ENCODE data around the gene FOXO3. TPM values are rescaled to one million over a fixed set of nuclear protein-coding genes. Genes with fewer than 3 reads are reported as not detected.

Gene FOXO3
- total RNA-seq, 2 experiments from 2014 or later = 7.4 to 9.0 TPM

DNA sequence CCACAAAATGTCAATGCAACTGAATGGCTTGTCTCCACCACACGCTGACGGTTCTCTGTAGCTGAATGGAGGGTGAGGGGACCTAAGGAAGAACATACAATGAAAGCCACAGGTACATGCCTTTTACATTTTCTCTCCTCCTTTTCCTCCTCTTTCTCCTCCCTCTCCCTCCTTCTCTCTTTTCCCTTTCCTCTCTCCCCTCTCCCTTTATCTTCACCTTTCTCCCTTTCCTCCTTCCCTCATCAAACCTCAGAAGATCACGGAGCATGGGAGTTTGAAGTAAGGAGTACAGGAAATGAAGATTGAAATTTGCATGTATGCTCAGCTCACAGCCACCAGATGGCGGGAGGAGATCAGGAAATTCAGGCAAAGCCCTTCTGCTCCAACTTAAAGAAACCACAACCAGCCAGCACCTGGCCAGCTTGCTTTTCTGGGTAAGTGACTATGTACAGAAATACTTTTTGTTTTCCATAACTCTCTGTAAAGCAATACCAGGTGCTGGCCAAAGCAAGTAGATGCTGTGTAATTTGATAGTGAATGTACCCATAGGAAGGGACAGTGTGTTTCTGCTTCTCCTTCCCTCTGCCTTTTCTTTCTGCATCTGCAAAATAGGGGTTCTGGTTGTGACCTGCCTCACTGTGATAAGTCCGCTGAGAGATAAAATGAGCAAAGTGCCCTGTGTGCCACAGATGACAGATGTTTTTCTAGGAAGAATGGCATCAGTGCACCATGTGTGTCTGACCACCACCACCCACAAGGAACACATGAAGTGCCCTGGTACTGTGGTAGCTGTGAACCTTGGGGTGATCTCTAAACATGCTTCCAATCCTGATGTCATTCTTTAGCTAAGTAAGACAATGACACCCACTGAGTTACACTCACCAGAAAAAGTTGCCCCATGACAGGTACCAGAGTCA is 18.6 kb upstream of the FOXO3 start:
- H3K27ac Mint-ChIP-seq = no peak overlapping the region
- H3K36me3 Mint-ChIP-seq (ENCODE audit: low read depth) = no peaks in the 10 kb centered on the region
- intact Hi-C loops (cut with DNase I, micrococcal nuclease) = loop anchor here (1.0 to 5.0 kb wide), 5 partner anchors 240 to 531 kb away; no protein-coding TSS in a partner anchor
- H3K4me1 Mint-ChIP-seq = peaks cover 7% of the 10 kb centered on the region
- no peaks in the 10 kb centered on the region for H3K9me3 Mint-ChIP-seq (ENCODE audit: low read depth)
- DNase-seq (peak; percentile 81), ATAC-seq (peak; percentile 79)
- CTCF ChIA-PET = interaction anchor here (0.5 to 9.1 kb wide), 38 partner anchors 8 to 983 kb away, joined by 3 to 106 read pairs (median 4); partner anchors contain the start of gene SESN1
- no peak overlapping the region for H3K4me3 Mint-ChIP-seq
- H3K27me3 Mint-ChIP-seq = no peaks in the 10 kb centered on the region
- POLR2A ChIA-PET = no interaction called here

DNA sequence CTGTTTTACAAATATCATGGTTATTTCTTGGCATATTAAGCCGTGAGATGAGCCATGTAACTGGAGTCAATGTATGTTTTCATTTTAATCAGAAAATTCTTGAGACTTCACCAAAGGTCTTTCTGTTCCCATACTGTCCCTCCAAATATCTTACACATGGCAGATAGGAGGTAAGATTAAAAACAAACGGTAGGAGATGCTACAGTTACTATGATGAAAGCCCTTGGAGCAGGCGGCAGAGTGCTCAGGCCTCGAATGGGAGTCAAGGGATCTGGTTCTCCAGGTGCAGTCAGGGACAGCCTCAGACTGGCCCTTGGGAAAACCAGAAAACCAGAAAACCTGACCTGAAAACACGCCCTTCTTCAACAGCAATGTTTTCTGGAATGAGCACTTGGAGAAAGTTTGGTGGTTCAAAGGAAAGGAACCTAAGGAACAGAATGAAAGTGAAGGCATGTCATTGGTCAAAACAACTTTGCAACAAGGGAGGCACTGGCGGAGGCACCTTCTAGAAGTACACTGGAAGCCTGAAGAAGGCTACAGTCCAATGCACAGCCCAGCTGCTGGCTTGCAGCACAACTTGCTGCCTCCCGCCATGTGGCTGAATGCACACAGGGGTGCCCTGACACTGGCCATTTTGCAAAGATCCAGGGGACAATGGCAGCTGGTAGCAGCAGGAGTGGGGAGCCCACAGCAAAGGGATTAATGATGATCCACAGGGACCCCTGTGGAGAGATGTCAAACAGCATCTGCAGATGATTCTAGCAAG is 17.4 kb upstream of the FOXO3 start:
- Mint-ChIP-seq H3K4me3 (no peak overlapping the region), H3K27ac (no peak overlapping the region), H3K9me3 (ENCODE audit: low read depth) (no peaks in the 10 kb centered on the region), H3K4me1 (peaks cover 7% of the 10 kb centered on the region), H3K36me3 (ENCODE audit: low read depth) (no peaks in the 10 kb centered on the region), H3K27me3 (no peaks in the 10 kb centered on the region)
- intact Hi-C loops (cut with DNase I, micrococcal nuclease) = loop anchor here in 1 of 2 experiments (5.0 kb wide), 1 partner anchor 464 kb away; no protein-coding TSS in a partner anchor
- CTCF ChIA-PET = interaction anchor here (0.6 to 9.1 kb wide), 11 partner anchors 167 to 530 kb away, joined by 3 to 106 read pairs (median 7); no protein-coding TSS in a partner anchor
- ATAC-seq = no peak
- DNase-seq = no peak
- POLR2A ChIA-PET = no interaction called here

DNA sequence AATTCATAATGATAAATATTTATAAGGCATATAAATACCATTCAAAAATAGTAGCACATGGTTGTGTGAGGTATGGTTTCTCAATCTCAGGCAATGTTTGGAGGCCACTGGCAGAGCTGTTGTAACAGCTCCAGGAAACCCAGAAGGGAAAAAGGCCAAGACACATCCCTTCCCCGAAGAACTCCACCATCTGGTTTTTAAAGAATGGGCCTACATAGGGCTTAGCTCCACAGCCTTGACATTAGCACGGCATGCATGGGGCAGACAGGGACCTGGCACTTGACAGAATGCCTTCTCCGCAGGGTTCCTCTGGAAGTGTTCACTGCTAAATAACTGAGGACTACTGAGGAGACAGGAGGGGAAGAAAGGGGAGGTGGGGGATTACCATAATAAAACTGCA is 16.1 kb upstream of the FOXO3 start:
- ATAC-seq = no peak
- Mint-ChIP-seq H3K9me3 (ENCODE audit: low read depth) (no peaks in the 10 kb centered on the region), H3K27ac (no peak overlapping the region), H3K27me3 (no peaks in the 10 kb centered on the region), H3K36me3 (ENCODE audit: low read depth) (no peaks in the 10 kb centered on the region), H3K4me1 (peaks cover 7% of the 10 kb centered on the region), H3K4me3 (no peak overlapping the region)
- no peak for DNase-seq
- ChIA-PET CTCF (interaction anchor here (0.8 to 9.1 kb wide), 6 partner anchors 10 to 858 kb away, joined by 3 to 106 read pairs (median 3); no protein-coding TSS in a partner anchor), POLR2A (no interaction called here)
- intact Hi-C loops (cut with DNase I, micrococcal nuclease) = loop anchor here in 1 of 2 experiments (5.0 kb wide), 1 partner anchor 463 kb away; no protein-coding TSS in a partner anchor

DNA sequence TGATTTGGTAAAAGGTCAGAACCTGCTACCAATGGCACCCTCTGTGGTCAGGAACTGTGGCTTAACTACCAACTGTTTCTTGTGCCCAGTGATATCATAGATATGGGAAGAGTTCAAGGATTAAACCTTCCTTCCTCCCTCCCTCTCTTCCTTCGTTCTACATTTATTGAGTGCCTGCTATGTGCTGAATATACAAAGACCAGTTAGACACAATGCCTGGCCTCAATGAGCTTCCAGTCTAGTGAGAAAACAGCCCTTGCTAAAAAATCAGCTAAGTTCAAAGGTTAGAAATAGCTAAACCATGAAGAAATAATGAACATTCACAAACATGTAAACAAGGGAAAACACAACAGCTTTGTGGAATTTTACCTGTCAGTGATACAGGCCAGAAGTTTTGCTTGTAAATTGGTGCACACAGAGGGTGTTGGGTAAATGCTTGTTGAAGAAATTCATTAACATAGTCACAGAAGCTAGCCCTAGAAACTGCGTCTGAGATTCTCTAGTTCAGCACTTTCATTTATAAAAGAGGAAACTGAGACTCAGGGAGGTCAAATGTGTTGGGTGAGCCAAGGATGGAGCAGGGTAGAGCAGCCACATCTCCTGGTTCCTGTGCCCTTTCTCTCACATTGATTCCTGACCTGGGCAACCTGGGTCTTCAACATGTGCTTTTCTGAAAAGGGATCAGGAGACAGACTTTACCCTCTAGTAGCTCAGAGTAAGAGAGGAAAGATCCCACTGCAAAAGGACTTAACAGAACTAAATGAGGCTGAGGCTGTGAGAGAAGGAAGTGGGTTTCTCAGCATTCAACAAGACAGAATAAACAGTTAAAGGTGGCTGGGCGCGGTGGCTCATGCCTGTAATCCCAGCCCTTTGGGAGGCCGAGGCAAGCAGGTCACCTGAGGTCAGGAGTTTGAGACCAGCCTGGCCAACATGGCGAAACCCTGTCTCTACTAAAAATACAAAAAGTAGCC is 14.4 kb upstream of the FOXO3 start:
- intact Hi-C loops (cut with DNase I, micrococcal nuclease) = no loop called here
- no peak for ATAC-seq
- ChIA-PET CTCF (interaction anchor here (0.6 to 9.1 kb wide), 7 partner anchors 236 to 1538 kb away, joined by 3 to 106 read pairs (median 3); no protein-coding TSS in a partner anchor), POLR2A (interaction anchor here (0.5 kb wide), 1 partner anchor 78 kb away, joined by 8 read pairs; no protein-coding TSS in a partner anchor)
- no peaks in the 10 kb centered on the region for H3K9me3 Mint-ChIP-seq (ENCODE audit: low read depth)
- no peaks in the 10 kb centered on the region for H3K27me3 Mint-ChIP-seq
- H3K4me1 Mint-ChIP-seq = peaks cover 7% of the 10 kb centered on the region
- H3K36me3 Mint-ChIP-seq (ENCODE audit: low read depth) = no peaks in the 10 kb centered on the region
- no peak overlapping the region for H3K4me3 Mint-ChIP-seq
- no peak for DNase-seq
- H3K27ac Mint-ChIP-seq = no peak overlapping the region

DNA sequence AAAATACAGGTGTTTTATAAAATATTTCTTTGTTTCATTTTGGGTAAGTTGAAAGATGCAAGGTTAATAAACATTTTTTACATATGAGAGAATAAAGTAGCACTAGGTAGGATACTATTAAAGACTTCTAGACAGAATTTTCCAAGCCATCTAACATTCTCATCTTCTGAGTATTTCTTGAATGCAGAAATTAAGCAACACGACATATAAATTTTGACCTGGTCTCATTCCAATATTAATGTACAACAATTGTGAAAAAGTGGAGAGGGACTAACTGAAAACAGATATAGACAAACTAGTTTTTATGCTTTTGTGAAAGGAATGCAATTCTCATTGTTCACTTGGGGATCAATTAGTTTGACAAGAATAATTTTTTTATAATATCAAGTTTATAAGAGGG is 11.5 kb upstream of the FOXO3 start:
- no peak overlapping the region for H3K27ac Mint-ChIP-seq
- intact Hi-C loops (cut with DNase I, micrococcal nuclease) = no loop called here
- no peaks in the 10 kb centered on the region for H3K27me3 Mint-ChIP-seq
- CTCF ChIA-PET = no interaction called here
- POLR2A ChIA-PET = no interaction called here
- no peaks in the 10 kb centered on the region for H3K9me3 Mint-ChIP-seq (ENCODE audit: low read depth)
- H3K4me1 Mint-ChIP-seq = no peaks in the 10 kb centered on the region
- DNase-seq (no peak), ATAC-seq (no peak)
- H3K4me3 Mint-ChIP-seq = no peak overlapping the region
- no peaks in the 10 kb centered on the region for H3K36me3 Mint-ChIP-seq (ENCODE audit: low read depth)

DNA sequence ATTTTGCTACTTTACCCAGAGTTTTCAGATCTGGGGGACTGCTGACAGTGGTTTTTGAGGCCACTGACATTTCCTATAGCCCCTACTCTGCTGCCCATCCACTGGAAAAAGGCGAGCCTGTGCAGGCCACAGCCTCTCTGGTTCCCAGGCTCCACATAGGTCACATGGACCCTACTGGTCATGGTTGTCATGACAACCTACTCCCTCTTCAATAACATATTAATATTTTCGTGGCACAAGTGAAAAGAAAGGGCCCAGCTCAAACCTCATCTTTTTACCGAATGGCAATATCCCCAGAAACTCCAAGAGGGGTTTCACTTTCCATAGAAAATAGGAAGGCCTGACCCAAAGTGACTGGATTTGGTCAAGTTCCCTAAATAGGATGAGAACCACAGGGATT is 11.0 kb upstream of the FOXO3 start:
- intact Hi-C loops (cut with DNase I, micrococcal nuclease) = loop anchor here in 1 of 2 experiments (10.0 kb wide), 1 partner anchor 755 kb away; no protein-coding TSS in a partner anchor

DNA sequence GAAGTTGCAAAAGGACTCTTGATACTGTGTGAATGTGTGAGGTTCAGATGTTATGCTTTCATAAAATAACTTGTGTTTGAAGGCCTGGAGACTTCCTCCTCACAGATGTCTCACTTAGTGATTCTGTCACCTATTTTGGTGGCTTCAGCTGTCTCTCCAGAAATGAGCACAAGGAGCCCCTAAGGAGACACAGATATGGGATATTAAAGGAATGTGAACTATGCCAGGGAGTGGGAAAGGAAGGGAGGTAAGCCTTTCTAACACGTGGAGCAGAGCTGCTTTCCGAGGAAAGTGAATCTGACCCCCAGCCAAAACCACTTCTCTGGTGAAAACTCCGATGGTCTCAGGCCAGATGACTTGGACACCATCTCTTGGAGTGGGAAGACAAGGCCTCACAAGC is 10.5 kb upstream of the FOXO3 start:
- H3K9me3 Mint-ChIP-seq (ENCODE audit: low read depth) = no peaks in the 10 kb centered on the region
- H3K27me3 Mint-ChIP-seq = peaks cover 1% of the 10 kb centered on the region
- H3K4me1 Mint-ChIP-seq = no peaks in the 10 kb centered on the region
- CTCF ChIA-PET = interaction anchor here (0.6 to 1.6 kb wide), 6 partner anchors 9 to 628 kb away, joined by 3 to 4 read pairs (median 3); no protein-coding TSS in a partner anchor
- DNase-seq = no peak
- no peak for ATAC-seq
- H3K36me3 Mint-ChIP-seq (ENCODE audit: low read depth) = no peaks in the 10 kb centered on the region
- intact Hi-C loops (cut with DNase I, micrococcal nuclease) = loop anchor here in 1 of 2 experiments (10.0 kb wide), 1 partner anchor 755 kb away; no protein-coding TSS in a partner anchor
- POLR2A ChIA-PET = interaction anchor here (0.6 kb wide), 1 partner anchor 367 kb away, joined by 4 read pairs; no protein-coding TSS in a partner anchor
- H3K4me3 Mint-ChIP-seq = no peak overlapping the region
- H3K27ac Mint-ChIP-seq = no peak overlapping the region

More for the DNA sequence above, 11.0 kb upstream of the FOXO3 start:
- Mint-ChIP-seq H3K4me3 (no peak overlapping the region), H3K27me3 (no peaks in the 10 kb centered on the region), H3K9me3 (ENCODE audit: low read depth) (no peaks in the 10 kb centered on the region), H3K4me1 (no peaks in the 10 kb centered on the region), H3K36me3 (ENCODE audit: low read depth) (no peaks in the 10 kb centered on the region), H3K27ac (no peak overlapping the region)
- DNase-seq (no peak), ATAC-seq (no peak)
- ChIA-PET CTCF (interaction anchor here (0.6 to 1.1 kb wide), 4 partner anchors 8 to 610 kb away, joined by 3 to 4 read pairs (median 3); no protein-coding TSS in a partner anchor), POLR2A (no interaction called here)

DNA sequence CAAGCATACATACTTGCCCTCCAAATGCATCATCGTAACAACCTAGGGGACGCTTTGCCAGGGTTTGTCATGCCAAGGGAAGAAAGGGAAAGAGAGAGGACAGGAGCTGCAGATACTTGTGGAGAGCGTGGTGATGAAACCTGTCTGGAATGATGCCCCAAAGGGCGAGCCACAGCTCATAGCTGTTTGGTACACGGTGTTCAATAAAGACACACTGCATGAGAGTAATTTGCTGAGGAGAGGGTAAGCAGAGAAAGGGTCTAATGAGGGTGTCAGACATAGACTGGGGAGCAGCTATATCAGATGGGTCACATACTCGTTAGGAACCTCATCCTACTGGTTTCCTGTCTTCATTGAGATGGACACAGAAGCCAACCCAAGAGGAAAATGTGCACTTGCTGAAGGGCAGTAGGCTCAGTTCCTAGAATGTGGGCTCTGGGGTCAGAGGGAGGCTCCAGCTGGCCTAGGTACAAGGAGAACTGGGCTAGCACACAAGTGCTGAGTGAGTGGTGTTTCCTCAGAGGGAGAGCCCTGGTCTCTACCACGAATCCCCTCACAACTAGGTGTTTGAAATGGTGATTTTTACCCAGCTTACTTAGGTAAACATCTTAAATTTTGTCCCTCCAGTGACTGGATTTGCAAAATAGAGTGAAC is 5.2 kb upstream of the FOXO3 start:
- DNase-seq (no peak), ATAC-seq (no peak)
- intact Hi-C loops (cut with DNase I, micrococcal nuclease) = loop anchor here (5.0 to 10.0 kb wide), 7 partner anchors 227 to 1098 kb away; partner anchors contain the start of genes PDSS2 (in 1 of the 2) and SCML4 (in 1 of the 2)
- Mint-ChIP-seq H3K36me3 (ENCODE audit: low read depth) (no peaks in the 10 kb centered on the region), H3K27ac (no peak overlapping the region), H3K9me3 (ENCODE audit: low read depth) (no peaks in the 10 kb centered on the region), H3K4me1 (peaks cover 2% of the 10 kb centered on the region), H3K4me3 (no peak overlapping the region), H3K27me3 (peaks cover 3% of the 10 kb centered on the region)
- ChIA-PET CTCF (interaction anchor here (0.7 to 4.2 kb wide), 4 partner anchors 14 to 518 kb away, joined by 3 to 16 read pairs (median 4); no protein-coding TSS in a partner anchor), POLR2A (interaction anchor here (0.6 kb wide), 1 partner anchor 92 kb away, joined by 11 read pairs; no protein-coding TSS in a partner anchor)

DNA sequence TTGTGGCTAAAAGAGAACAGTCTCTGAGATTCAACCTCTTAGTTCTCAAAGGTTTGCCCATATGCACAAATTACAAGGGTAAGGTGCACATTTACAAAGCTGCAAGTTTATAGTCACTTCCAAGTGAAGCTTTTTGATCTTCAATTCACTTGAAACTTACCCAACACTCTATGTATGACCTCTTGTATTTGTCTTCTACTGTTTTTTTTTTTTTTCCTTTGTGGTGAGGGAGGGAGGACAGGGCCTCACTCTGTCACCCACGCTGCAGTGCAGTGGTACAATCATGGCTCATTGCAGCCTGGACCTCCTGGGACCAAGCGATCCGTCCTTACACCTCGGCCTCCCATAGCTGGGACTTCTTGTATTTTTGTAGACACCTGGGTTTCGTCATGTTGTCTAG is 4.5 kb upstream of the FOXO3 start:
- Mint-ChIP-seq H3K4me3 (no peak overlapping the region), H3K27me3 (peaks cover 3% of the 10 kb centered on the region), H3K27ac (no peak overlapping the region), H3K4me1 (peaks cover 2% of the 10 kb centered on the region), H3K9me3 (ENCODE audit: low read depth) (no peaks in the 10 kb centered on the region), H3K36me3 (ENCODE audit: low read depth) (no peaks in the 10 kb centered on the region)
- ChIA-PET POLR2A (interaction anchor here (0.6 kb wide), 1 partner anchor 91 kb away, joined by 11 read pairs; no protein-coding TSS in a partner anchor), CTCF (interaction anchor here (1.0 to 4.2 kb wide), 6 partner anchors 15 to 517 kb away, joined by 3 to 16 read pairs (median 4); partner anchors contain the start of gene SNX3)
- ATAC-seq = no peak
- no peak for DNase-seq
- intact Hi-C loops (cut with DNase I, micrococcal nuclease) = loop anchor here (5.0 to 10.0 kb wide), 7 partner anchors 226 to 1099 kb away; partner anchors contain the start of genes PDSS2 (in 1 of the 2) and SCML4 (in 1 of the 2)

Data from activated CD4-positive, alpha-beta T cell treated with anti-CD3 and anti-CD28 coated beads for 36 hours (primary cell).